AG04449 (cell line): Measurements from ENCODE around the gene MAGEB6.
"Not testable (repeated sequence)": the region's sequence is repeated elsewhere in the genome, so short reads cannot be mapped to it uniquely, and the experiment has no call there.

ENCODE experiments used
- CTCF ChIA-PET: fragments of 350-600 bp; formaldehyde crosslinking; extraction: SDS; loops from one replicate; lab custom pipeline; 2021; ENCODE audit warnings: antibody characterized with exemption; lab: Yijun Ruan, JAX
- POLR2A ChIA-PET: fragments of 400-600, 350-600 bp; formaldehyde crosslinking; extraction: SDS; loops from one replicate; lab custom pipeline; 2020; ENCODE audit warnings: antibody characterized with exemption, inconsistent platforms; lab: Yijun Ruan, JAX
- DNase-seq: peaks from one replicate; pipeline ENCODE4 v3.0.0-alpha.2; 2010; ENCODE audit warnings: low read depth, low spot score
- H3K4me3 ChIP-seq: 2 replicates; pipeline ENCODE4 v1.5.1; 2011; ENCODE audit warnings: low read depth, mild to moderate bottlenecking, control low read depth, low read length
- TF ChIP-seq, protein P1 (sequence below): IDR thresholded peaks from one replicate; pipeline ENCODE4 v1.5.1; 2011; ENCODE audit warnings: mild to moderate bottlenecking, moderate library complexity, low read length, control low read depth, inconsistent platforms; ENCODE audit not compliant: insufficient read depth; ENCODE audit errors: missing control alignments

MAGEB6 gene

DNA sequence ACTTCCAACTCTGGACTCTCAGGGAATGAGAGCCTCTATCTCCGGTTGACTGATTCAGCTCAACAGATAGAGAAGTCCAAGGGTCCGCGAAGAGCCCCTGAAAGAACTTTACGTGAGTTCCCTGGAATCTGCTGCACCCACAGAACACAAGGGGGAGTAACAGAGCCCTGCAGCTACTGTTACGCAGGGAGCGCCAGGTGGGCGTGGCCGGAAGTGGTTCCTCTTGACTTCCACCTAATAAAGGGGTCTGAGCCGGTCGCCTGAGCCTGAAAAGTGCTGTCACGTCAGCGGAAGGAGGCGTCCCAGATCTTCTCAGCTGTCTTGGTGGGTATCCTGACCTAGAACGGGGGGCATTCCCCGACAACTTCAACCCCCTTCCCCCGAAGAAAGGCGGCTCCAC, at the start of gene MAGEB6:
TSS of gene MAGEB6 (plus strand) at position 237 of the 400 bp plus-strand sequence. CDS start 1,407 bp downstream, outside the sequence.
- POLR2A ChIA-PET = no interaction called here
- no peak for DNase-seq
- CTCF ChIA-PET = no interaction called here
- TF ChIP-seq, protein P1, sequence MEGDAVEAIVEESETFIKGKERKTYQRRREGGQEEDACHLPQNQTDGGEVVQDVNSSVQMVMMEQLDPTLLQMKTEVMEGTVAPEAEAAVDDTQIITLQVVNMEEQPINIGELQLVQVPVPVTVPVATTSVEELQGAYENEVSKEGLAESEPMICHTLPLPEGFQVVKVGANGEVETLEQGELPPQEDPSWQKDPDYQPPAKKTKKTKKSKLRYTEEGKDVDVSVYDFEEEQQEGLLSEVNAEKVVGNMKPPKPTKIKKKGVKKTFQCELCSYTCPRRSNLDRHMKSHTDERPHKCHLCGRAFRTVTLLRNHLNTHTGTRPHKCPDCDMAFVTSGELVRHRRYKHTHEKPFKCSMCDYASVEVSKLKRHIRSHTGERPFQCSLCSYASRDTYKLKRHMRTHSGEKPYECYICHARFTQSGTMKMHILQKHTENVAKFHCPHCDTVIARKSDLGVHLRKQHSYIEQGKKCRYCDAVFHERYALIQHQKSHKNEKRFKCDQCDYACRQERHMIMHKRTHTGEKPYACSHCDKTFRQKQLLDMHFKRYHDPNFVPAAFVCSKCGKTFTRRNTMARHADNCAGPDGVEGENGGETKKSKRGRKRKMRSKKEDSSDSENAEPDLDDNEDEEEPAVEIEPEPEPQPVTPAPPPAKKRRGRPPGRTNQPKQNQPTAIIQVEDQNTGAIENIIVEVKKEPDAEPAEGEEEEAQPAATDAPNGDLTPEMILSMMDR = no peak
- H3K4me3 ChIP-seq = no peak within 1 kb of the TSS

DNA sequence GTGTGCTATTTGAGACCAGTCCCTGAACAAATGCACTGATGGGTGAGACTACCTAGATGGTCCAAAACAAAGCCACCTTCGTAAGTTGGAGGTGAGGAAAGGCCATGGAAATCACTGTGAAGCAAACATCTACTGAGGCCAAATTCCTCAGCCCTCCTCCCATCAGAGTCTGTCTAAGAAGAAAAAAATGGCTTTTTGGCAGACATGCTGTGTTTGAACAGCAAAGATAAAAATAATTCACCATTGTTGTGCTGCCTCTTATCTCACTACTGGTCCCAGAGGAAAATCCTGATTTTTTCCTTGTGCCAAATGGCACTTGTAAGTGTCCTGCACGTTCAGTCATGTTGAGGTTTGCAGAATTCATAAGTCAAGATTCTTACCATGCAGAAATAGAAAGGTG, 46.2 kb upstream of the MAGEB6 start:
- ChIA-PET POLR2A (no interaction called here), CTCF (no interaction called here)
- DNase-seq = no peak
- TF ChIP-seq, protein P1 = no peak
- no peak overlapping the region for H3K4me3 ChIP-seq

DNA sequence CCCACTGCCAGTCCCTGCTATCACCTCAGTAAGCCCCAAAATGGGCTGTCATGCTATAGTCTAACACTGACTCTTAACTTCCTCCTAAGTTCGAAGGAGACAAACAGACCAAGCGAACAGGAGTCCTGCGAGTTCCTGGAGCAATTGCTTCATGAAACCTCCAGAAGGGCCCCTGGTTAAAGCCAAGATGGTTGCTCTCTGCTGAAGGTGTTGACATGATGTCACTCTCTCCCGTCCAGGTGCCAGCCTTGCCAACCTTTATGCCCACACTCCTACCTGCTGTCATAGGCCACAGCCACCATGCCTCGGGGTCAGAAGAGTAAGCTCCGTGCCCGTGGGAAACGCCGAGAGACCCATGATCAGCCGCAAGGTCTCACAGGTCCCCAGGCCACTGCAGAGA, 31.9 kb upstream of the MAGEB6 start, which contains the start of gene MAGEB6B:
TSS of gene MAGEB6B (plus strand) at position 301 of the 400 bp plus-strand sequence. CDS start at position 301, 0 bp downstream.
- CTCF ChIA-PET = no interaction called here
- H3K4me3 ChIP-seq = no peak within 1 kb of the TSS
- TF ChIP-seq, protein P1 = no peak
- DNase-seq = no peak
- POLR2A ChIA-PET = no interaction called here

- no peak for DNase-seq
- ChIA-PET POLR2A (no interaction called here), CTCF (no interaction called here)
- H3K4me3 ChIP-seq = no peak overlapping the region
- TF ChIP-seq, protein P1 = no peak
These were observed 11.3 kb downstream of the MAGEB6 start for GRCh38 chrX:26203561-26203960.

GRCh38 chrX:26204717-26205116, 12.5 kb downstream of the MAGEB6 start:
- H3K4me3 ChIP-seq, CTCF ChIA-PET, POLR2A ChIA-PET, DNase-seq: not testable (repeated sequence)

DNA sequence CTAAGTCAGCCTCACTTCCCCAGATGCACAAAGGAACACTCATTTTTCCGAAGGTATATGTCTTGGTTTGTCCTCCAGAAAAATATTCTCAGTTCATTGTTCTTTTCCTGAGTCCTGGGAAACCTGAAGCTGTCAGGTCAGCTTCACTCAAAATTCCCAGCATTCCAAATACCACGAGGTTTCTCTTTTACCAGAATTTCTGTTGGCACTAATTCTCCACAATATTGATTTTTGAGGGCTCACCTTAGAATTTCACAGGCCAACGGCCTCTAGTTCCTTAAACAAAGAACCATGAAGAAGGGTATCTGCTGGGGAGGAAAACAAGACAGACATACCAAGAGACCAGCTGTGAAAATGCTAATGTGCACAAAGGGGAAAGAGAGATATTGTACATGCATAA, 15.8 kb downstream of the MAGEB6 start:
- CTCF ChIA-PET = no interaction called here
- no peak for DNase-seq
- H3K4me3 ChIP-seq = no peak overlapping the region
- TF ChIP-seq, protein P1 = no peak
- POLR2A ChIA-PET = no interaction called here

DNA sequence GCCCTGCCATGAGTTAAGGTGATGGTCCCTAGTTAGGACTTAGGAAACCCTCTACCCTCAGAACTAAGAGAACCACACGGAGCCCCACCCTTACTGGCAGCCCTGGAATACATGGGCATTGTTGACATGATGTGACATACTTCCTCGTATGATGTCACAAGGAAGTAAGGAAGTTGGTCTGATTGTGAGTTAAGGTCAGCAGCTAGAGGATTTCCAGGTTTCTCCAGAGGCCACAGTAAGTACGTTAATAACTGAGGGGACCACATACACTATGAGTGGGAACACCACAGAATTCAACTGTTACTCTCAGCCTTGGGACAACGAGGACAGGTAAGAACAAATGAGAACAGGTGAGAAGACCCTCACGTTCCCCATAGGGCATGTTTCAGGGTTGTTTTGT, 23.6 kb downstream of the MAGEB6 start, which contains the start of gene MAGEB5:
TSS of gene MAGEB5 (plus strand) at position 301 of the 400 bp plus-strand sequence. CDS start 1,133 bp downstream, outside the sequence.
- ChIA-PET CTCF (no interaction called here), POLR2A (no interaction called here)
- TF ChIP-seq, protein P1 = no peak
- no peak for DNase-seq
- no peak within 1 kb of the TSS for H3K4me3 ChIP-seq
